M059J (cell line): ENCODE measurements around the gene ARMC8. TPM values are rescaled to one million over a fixed set of nuclear protein-coding genes. Genes with fewer than 3 reads are reported as not detected.

Experiments
- total RNA-seq: library from RNA; depleted of rRNA; stranded (reverse); fragments of >200 nt; shearing (Covaris generic); gene quantifications from 2 replicates; pipeline ENCODE4 v1.2.3, GENCODE V29; 2014; rRNA removed

Gene ARMC8
- total RNA-seq, 1 experiment from 2014 or later, result 53.1 TPM

Other genes with a start within 250 kb of the ARMC8 start
- not detected in 2 replicates for gene CLDN18, start 177.1 kb upstream of the ARMC8 start, total RNA-seq
- gene DZIP1L, start 71.7 kb upstream of the ARMC8 start, total RNA-seq, result 14.7 and 15.8 TPM in 2 replicates
- not detected in 2 replicates for gene A4GNT, start 54.9 kb upstream of the ARMC8 start, total RNA-seq
- gene DBR1, start 12.4 kb upstream of the ARMC8 start, total RNA-seq, result 24.3 and 34.9 TPM in 2 replicates
- gene NME9, start 142.6 kb downstream of the ARMC8 start, total RNA-seq, result not detected in 2 replicates
- gene MRAS, start 161.3 kb downstream of the ARMC8 start, total RNA-seq, result 11.2 and 14.4 TPM in 2 replicates
- gene ESYT3, start 247.3 kb downstream of the ARMC8 start, total RNA-seq, result 0.15 and 0.52 TPM in 2 replicates